AG04450 (cell line): ENCODE data around the gene TEP1. TPM values are rescaled to one million over a fixed set of nuclear protein-coding genes. Genes with fewer than 3 reads are reported as not detected.
A peak's percentile ranks its signal among the peaks of the same experiment; 100 is the strongest.

Experiments used
- CTCF ChIA-PET: fragments of 300-600, 350-600 bp; formaldehyde crosslinking; extraction: SDS; loops from one replicate; lab custom pipeline; 2022; ENCODE audit warnings: antibody characterized with exemption, inconsistent platforms; lab: Charles Lee
- POLR2A ChIA-PET: fragments of 350-600 bp; formaldehyde crosslinking; extraction: SDS; loops from one replicate; lab custom pipeline; 2021; ENCODE audit warnings: antibody characterized with exemption, inconsistent platforms; lab: Yijun Ruan, JAX
- DNase-seq: peaks from one replicate; pipeline ENCODE4 v3.0.0-alpha.2; 2011; ENCODE audit warnings: low read depth, low spot score
- H3K27ac ChIP-seq: one replicate; pipeline ENCODE4 v1.5.1; 2012; ENCODE audit warnings: low read depth, low read length, control low read depth
- H3K27me3 ChIP-seq: one replicate; pipeline ENCODE4 v1.6.0; 2012; ENCODE audit warnings: low read length; ENCODE audit not compliant: control insufficient read depth, insufficient read depth
- H3K4me3 ChIP-seq: 2 replicates; pipeline ENCODE4 v1.5.1; 2011; ENCODE audit warnings: mild to moderate bottlenecking, low read depth, low read length, control low read depth
- H3K9me3 ChIP-seq: 2 replicates; pipeline ENCODE4 v1.5.1; 2012; ENCODE audit warnings: low read length; ENCODE audit not compliant: control insufficient read depth, insufficient read depth
- polyA minus RNA-seq: library from RNA; depleted of rRNA, polyadenylated mRNA; stranded (reverse); fragments of >200 nt; gene quantifications from 2 replicates; pipeline ENCODE4 v1.2.3, GENCODE V29; 2011; rRNA and poly(A)+ RNA removed
- polyA plus RNA-seq: library from polyadenylated mRNA; depleted of rRNA; stranded (reverse); fragments of >200 nt; gene quantifications from 2 replicates; pipeline ENCODE4 v1.2.3, GENCODE V29; 2011; rRNA removed
- TF ChIP-seq, protein P1 (sequence below): IDR thresholded peaks from 2 replicates; pipeline ENCODE4 v1.5.1; 2011; ENCODE audit warnings: low read depth, low read length, control low read depth, inconsistent platforms

Gene TEP1
- polyA plus RNA-seq (18.6 and 18.8 TPM in 2 replicates), polyA minus RNA-seq (30.4 and 32.3 TPM in 2 replicates)

DNA sequence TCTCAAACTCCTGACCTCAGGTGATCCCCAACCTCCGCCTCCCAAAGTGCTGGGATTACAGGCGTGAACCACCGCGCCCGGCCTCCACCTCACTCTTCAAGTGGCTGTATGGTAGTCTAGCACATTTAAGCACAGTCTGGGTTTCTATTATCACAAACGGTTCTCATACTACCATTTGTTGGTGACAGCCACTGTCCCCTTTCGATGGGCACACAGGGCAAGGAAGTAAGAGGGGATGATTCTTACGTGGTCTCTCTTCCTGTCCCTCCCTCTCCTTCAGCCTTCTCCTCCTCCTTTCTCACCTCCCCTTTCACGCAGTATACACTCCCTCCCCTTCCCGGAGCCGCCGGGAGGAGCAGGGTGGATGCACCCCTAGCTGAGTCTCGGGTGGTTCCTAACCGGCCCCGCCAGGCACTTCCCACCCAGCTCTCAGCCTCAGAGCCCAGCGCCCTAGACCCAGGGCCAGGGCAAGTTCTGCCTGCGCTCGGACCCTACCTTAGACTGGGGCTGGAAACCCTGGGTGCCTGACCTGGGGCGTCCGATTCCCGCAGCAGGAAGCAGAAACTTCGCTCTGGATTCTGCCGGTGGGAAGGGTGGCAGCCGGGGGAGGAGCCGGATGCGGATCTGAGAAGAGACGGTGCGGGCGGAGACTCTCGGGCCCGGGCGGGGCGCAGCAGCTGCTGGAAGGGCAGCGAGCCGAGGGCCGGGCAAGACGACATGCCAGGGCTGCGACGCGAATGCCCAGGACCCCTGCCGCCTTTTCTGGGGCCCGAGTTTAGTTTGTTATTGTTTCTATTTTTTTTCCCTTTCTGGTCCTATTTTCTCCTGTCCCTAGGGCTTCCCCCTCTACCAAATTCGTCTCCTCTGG, at the start of gene TEP1:
Gene TEP1 (minus strand): TSS at position 626 of the 868 bp plus-strand sequence. CDS start 5,062 bp downstream, outside the sequence.
- H3K27ac ChIP-seq = peak within 1 kb of the TSS; percentile 94

DNA sequence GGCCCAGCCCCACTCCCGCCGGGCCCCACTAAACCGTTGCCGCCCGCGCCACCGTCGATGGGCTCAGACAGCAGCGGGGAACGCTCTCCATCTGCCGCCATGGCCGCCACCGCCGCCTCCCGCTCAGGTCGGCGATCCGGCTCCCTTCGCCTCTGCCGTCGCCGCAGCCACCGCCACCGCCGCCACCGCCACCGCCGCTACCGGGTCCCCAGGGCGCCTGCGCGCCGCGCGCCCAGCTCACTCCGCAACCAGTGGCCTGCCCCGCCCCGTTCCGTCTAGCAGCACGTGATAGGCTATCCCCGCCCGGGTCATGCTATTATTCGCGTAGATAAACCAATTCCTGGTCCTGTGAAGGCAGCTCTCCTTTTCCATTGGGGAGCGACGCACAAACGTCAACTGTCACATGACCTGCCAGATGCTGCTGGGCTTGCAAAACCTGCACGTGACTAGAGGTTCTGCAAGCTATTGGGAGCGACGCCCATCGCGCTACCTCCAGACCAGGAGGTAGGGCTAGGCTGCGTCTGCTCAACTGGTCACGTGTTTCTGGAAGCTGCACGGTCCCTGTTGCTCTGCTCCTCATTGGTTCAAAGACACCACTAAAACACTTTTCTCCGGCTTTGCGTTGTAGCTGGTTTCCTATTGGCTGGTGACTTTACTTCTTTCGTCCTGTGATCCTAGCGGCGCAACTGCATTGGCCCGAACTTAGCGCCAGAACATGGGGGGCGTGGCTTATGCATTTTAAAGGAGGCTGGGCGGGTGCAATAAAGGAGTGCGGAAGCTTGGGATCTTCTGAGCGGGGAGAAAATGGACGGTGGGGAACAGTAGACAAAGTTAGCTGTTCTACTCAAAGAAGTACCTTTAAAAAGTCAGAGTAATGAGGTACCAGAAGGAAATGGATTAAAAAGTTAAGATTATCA, 48.2 kb upstream of the TEP1 start, which contains the start of gene PIP4P1:
Gene PIP4P1 (minus strand): TSS at position 210 of the 917 bp plus-strand sequence. CDS start 109 bp downstream, at position 101.
- peak within 1 kb of the TSS; percentile 78 for H3K27ac ChIP-seq
- CTCF ChIA-PET = interaction anchor here (0.6 to 1.6 kb wide), 5 partner anchors 9 to 235 kb away, joined by 3 to 11 read pairs (median 3); no protein-coding TSS in a partner anchor
- no peaks in the 10 kb centered on the region; the same call in 1 of the 2 replicates for H3K9me3 ChIP-seq
- TF ChIP-seq, protein P1, sequence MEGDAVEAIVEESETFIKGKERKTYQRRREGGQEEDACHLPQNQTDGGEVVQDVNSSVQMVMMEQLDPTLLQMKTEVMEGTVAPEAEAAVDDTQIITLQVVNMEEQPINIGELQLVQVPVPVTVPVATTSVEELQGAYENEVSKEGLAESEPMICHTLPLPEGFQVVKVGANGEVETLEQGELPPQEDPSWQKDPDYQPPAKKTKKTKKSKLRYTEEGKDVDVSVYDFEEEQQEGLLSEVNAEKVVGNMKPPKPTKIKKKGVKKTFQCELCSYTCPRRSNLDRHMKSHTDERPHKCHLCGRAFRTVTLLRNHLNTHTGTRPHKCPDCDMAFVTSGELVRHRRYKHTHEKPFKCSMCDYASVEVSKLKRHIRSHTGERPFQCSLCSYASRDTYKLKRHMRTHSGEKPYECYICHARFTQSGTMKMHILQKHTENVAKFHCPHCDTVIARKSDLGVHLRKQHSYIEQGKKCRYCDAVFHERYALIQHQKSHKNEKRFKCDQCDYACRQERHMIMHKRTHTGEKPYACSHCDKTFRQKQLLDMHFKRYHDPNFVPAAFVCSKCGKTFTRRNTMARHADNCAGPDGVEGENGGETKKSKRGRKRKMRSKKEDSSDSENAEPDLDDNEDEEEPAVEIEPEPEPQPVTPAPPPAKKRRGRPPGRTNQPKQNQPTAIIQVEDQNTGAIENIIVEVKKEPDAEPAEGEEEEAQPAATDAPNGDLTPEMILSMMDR = no peak
- no peaks in the 10 kb centered on the region for H3K27me3 ChIP-seq
- H3K4me3 ChIP-seq = peak within 1 kb of the TSS; percentile 94
- POLR2A ChIA-PET = interaction anchor here (0.5 to 1.7 kb wide), 7 partner anchors 8 to 795 kb away, joined by 3 to 25 read pairs (median 9); partner anchors contain the start of genes PARP2 and PNP
- peak; percentile 100 for DNase-seq

More for the DNA sequence above, at the start of gene TEP1:
- peak within 1 kb of the TSS; percentile 88 for H3K4me3 ChIP-seq
- no peaks in the 10 kb centered on the region; the same call in 1 of the 2 replicates for H3K9me3 ChIP-seq
- ChIA-PET CTCF (interaction anchor here (2.8 to 4.4 kb wide), 4 partner anchors 12 to 195 kb away, joined by 22 to 58 read pairs (median 41); partner anchors contain the start of gene KLHL33), POLR2A (interaction anchor here (0.6 to 2.3 kb wide), 7 partner anchors 22 to 269 kb away, joined by 3 to 19 read pairs (median 4); partner anchors contain the start of genes APEX1, OSGEP, PARP2 and PNP)
- TF ChIP-seq, protein P1 = no peak
- no peaks in the 10 kb centered on the region for H3K27me3 ChIP-seq
- DNase-seq = peak; percentile 29

DNA sequence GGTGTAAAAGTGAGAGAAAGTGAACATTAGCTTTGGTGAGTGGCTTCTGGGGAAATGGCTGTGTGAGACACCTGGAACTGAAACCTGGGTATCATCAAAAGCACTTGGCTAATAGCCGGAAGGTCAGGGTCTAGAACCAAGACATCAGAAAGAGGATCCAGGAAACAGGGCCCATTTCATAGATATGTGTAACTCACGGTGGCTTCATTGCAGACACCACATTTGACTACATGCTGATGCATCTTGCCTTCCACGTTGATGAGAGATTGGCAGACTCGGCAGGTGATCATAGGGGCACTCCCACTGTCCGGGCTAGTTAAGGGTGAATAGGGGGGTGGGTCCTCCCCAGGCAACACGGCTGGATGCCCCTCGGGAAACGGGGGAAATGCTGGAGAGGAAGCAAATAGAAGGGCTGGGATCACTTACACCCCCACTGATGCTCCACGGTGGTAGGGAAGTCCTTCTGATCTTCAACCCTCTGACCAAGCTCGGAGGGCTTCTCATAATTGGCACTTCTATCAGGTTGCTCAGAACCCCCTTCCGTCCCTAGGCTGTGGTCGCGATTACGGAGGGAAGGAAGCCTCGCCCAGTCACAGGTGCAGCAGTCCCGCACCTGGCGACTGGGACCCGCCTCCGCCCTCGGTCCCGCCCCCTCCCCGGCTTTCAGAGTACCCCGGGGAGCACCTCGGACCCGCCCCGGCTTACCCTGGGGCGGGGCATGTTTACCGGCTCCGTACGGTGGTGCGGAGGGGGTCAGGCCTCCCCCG, 47.3 kb upstream of the TEP1 start:
- peak overlapping the region; percentile 94 for H3K4me3 ChIP-seq
- H3K27ac ChIP-seq = peak overlapping the region; percentile 78
- DNase-seq = no peak
- no peaks in the 10 kb centered on the region for H3K27me3 ChIP-seq
- TF ChIP-seq, protein P1 = no peak
- CTCF ChIA-PET = interaction anchor here (0.7 to 1.6 kb wide), 4 partner anchors 9 to 147 kb away, joined by 3 to 11 read pairs (median 4); no protein-coding TSS in a partner anchor
- H3K9me3 ChIP-seq = no peaks in the 10 kb centered on the region; the same call in 1 of the 2 replicates
- POLR2A ChIA-PET = interaction anchor here (0.5 to 1.7 kb wide), 5 partner anchors 9 to 796 kb away, joined by 3 to 25 read pairs (median 9); partner anchors contain the start of genes PARP2 and PNP
